Esophagus squamous epithelium (tissue), 5 donors: Measurements from ENCODE around the gene TBL1X. TPM values are rescaled to one million over a fixed set of nuclear protein-coding genes. Genes with fewer than 3 reads are reported as not detected.

ENCODE experiments used
- DNase-seq: peaks from one replicate; lab custom pipeline; 2025; lab: John Stamatoyannopoulos, UW
- H3K27ac ChIP-seq, 4 donors: fragments of 200-600 bp; sonication (generic); one replicate each; pipeline ENCODE4 v1.5.1; 2016 to 2019; ENCODE audit warnings: mild to moderate bottlenecking in 1 of 4
- H3K27me3 ChIP-seq, 4 donors: fragments of 200-600 bp; sonication (generic); 1 replicate in 3 of 4; 2 replicates in 1 of 4; pipeline versions ENCODE4 v1.5.1 to v1.6.0; 2017 to 2021; ENCODE audit warnings: antibody characterized with exemption in 1 of 4
- H3K36me3 ChIP-seq, 3 donors: fragments of 200-600 bp; sonication (generic); one replicate each; pipeline ENCODE4 v1.5.1; 2016 to 2019
- H3K4me1 ChIP-seq, 3 donors: fragments of 200-600 bp; sonication (generic); one replicate each; pipeline ENCODE4 v1.5.1; 2017 to 2019
- H3K4me3 ChIP-seq, 4 donors: fragments of 200-600 bp; sonication (generic); 1 replicate in 3 of 4; 2 replicates in 1 of 4; pipeline ENCODE4 v1.5.1; 2016 to 2019; ENCODE audit warnings: mild to moderate bottlenecking in 2 of 4, moderate library complexity in 1 of 4
- H3K9me3 ChIP-seq, 3 donors: fragments of 200-600 bp; sonication (generic); one replicate each; pipeline ENCODE4 v1.5.1; 2016 to 2019
- CTCF ChIP-seq, 6 experiments: fragments of 450-650 bp in 4 of 6; fragments of 200-600 bp in 2 of 6; sonication (generic) in 2 of 6; IDR thresholded peaks; one replicate each; pipeline ENCODE4 v1.5.1; 2016 to 2019; ENCODE audit warnings: antibody characterized with exemption in 6 of 6, mild to moderate bottlenecking in 4 of 6, moderate library complexity in 4 of 6
- POLR2A ChIP-seq, 4 donors: fragments of 450-650 bp; IDR thresholded peaks; one replicate each; pipeline ENCODE4 v1.6.1; 2017; ENCODE audit warnings: antibody characterized with exemption in 4 of 4, mild to moderate bottlenecking in 4 of 4, moderate library complexity in 3 of 4
- WGBS, 2 donors: methylation state at CpG; one replicate each; pipeline ENCODE4 v1.1.5; 2018; 5-methylcytosine and 5-hydroxymethylcytosine counted together
- intact Hi-C: fragments of 100-400 bp; cut with DNase I; formaldehyde crosslinking; loops from one replicate; pipeline ENCODE4 v1.15.0; 2022
- total RNA-seq, 4 donors: library from RNA; depleted of rRNA; stranded (reverse); fragments of >200 nt; gene quantifications; one replicate each; pipeline ENCODE4 v1.1.0, GENCODE V29; 2016
- donor health status: DM: yes; HTN: yes; CAD: no.

Gene TBL1X
- total RNA-seq, 4 donors from 2014 or later: 17.5 to 24.2 (median 21.8) TPM

DNA sequence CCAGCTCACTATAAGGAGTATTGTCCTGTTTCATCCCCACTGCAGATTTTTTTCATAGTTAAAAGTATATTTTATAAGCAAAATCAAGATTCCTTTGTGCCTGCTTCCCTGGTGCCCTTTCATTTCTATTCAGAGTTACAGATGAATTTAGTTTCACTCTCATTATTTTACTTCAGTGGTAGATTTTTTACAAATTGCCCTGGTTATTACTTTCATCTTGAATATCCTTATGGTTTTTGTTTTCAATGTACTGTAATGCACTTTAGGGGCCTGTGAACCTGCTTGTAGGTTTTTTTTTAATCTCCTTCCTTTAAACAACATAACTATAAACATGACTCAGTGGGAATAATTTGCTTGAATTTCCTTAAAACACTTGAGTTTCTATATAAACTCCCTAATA lies 174.0 kb downstream of the TBL1X start:
- peaks cover 0 to 9% (median 0%) of the 10 kb centered on the region in 3 donors for H3K4me1 ChIP-seq
- intact Hi-C loops: no loop called here
- no peaks in the 10 kb centered on the region for H3K27me3 ChIP-seq
- H3K27ac ChIP-seq: no peak overlapping the region
- H3K36me3 ChIP-seq: no peaks in the 10 kb centered on the region
- no peak for TF ChIP-seq POLR2A (IDR thresholded peaks at IDR 0.05)
- no peak for TF ChIP-seq CTCF (IDR thresholded peaks at IDR 0.05)
- no peaks in the 10 kb centered on the region for H3K9me3 ChIP-seq
- H3K4me3 ChIP-seq: no peak overlapping the region
- no peak for DNase-seq

- Histone ChIP-seq H3K4me1 (peaks cover 0 to 2% (median 0%) of the 10 kb centered on the region in 3 donors), H3K4me3 (no peak overlapping the region), H3K27me3 (no peaks in the 10 kb centered on the region), H3K9me3 (no peaks in the 10 kb centered on the region), H3K36me3 (no peaks in the 10 kb centered on the region), H3K27ac (no peak overlapping the region)
- intact Hi-C loops: no loop called here
- no peak for DNase-seq
- TF ChIP-seq POLR2A (IDR thresholded peaks at IDR 0.05): no peak
- WGBS, 2 donors: 91 to 94% methylated on average over 5 to 12 of the region's 14 CpGs
Observed at GRCh38 chrX:9642270-9642995, 177.6 kb downstream of the TBL1X start.

DNA sequence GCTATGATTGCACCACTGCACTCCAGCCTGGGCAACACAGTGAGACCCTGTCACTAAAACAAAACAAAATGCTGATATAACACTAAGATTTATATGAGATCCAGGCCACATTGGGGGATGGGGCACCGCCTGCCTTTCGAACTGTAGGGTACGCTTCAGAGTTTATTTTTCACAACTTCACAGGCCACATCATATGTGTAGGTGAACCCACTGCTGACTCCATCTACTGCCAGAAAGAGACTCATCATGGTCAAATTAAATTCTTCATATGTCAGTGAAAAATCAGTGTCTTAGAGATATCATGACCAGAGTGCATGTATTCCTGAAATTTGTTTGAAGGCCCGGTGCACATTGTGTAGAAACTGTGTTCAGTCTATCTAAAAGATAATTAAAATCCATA lies 178.9 kb downstream of the TBL1X start:
- WGBS, 2 donors: 92 to 94% methylated on average over 4 of the region's 4 CpGs
- Histone ChIP-seq H3K27me3 (no peaks in the 10 kb centered on the region), H3K9me3 (no peaks in the 10 kb centered on the region), H3K36me3 (no peaks in the 10 kb centered on the region), H3K4me3 (no peak overlapping the region), H3K4me1 (peaks cover 0 to 8% (median 0%) of the 10 kb centered on the region in 3 donors), H3K27ac (no peak overlapping the region)
- DNase-seq: no peak
- TF ChIP-seq POLR2A (IDR thresholded peaks at IDR 0.05) (no peak), CTCF (IDR thresholded peaks at IDR 0.05) (no peak)
- intact Hi-C loops: no loop called here

DNA sequence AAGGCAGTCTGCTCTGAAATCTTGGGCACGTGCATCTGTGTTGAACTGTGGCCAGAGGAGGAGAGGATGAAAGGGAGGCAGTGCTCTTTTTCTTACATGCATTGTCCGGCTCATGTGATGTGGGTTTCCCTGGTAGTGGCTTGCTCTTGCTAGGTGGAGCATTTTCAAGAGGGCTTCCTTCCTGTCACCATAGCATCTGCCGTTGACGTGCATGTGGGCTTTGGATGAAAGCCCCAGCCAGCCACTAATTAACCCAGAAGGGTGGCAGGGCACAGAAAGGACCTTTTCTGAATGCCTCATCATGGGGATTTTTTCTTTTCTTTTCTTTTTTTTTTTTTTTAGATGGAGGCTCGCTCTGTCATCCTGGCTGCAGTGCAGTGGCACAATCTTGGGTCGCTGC lies 179.5 kb downstream of the TBL1X start:
- no peak overlapping the region for H3K27ac ChIP-seq
- no peaks in the 10 kb centered on the region for H3K9me3 ChIP-seq
- intact Hi-C loops: no loop called here
- no peak for DNase-seq
- WGBS, 2 donors: 61 to 75% methylated on average over 5 to 6 of the region's 6 CpGs
- peaks cover 0 to 8% (median 0%) of the 10 kb centered on the region in 3 donors for H3K4me1 ChIP-seq
- H3K36me3 ChIP-seq: no peaks in the 10 kb centered on the region
- H3K27me3 ChIP-seq: no peaks in the 10 kb centered on the region
- TF ChIP-seq POLR2A (IDR thresholded peaks at IDR 0.05): no peak
- TF ChIP-seq CTCF (IDR thresholded peaks at IDR 0.05): no peak
- H3K4me3 ChIP-seq: no peak overlapping the region

DNA sequence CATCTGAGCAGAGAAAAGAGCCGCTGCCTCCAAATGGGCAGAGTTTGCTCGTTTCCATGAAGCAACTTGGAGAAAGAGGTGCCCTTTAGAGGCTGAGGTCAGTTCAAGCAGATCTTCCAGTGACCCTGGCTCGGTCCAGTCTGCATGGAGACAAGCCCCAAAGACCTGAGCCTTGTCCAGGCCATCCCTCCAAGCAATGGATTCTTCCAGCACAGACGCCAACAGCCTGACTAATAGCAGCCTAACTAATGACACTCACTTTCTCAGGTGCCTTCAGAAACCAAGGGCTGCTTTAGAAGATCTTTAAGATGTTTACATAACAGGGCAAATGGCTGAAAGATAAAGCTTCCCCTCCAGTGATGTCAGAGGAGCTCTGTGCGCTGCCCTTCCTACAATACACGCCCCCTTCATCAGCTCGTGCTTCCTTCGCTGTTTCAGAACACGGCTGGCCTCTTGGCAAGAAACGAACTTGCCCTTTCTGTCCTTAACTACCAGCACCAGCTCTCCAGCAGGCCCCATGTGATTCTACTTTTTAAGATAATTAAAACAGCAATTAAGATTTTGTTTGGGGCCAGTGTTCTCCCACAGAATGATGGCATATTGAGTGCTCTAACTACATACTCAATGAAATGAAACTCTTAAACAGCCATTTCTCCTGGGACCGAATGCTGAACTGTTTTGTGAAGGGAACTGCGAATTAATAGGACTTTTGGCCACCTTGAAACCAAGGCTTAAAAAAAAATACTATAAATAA lies 181.8 kb downstream of the TBL1X start:
- Histone ChIP-seq H3K36me3 (no peaks in the 10 kb centered on the region), H3K9me3 (no peaks in the 10 kb centered on the region), H3K4me3 (no peak overlapping the region), H3K4me1 (peaks cover 0 to 8% (median 0%) of the 10 kb centered on the region in 3 donors), H3K27ac (peak overlapping the region in 1 of 4 donors; percentile 13), H3K27me3 (no peaks in the 10 kb centered on the region)
- 58 to 85% methylated on average over 11 to 12 of the region's 12 CpGs for WGBS, 2 donors
- intact Hi-C loops: no loop called here
- no peak for TF ChIP-seq CTCF (IDR thresholded peaks at IDR 0.05)
- no peak for TF ChIP-seq POLR2A (IDR thresholded peaks at IDR 0.05)
- DNase-seq: no peak
